ENCODE measurements around the gene ADARB1. TPM values are rescaled to one million over a fixed set of nuclear protein-coding genes. Genes with fewer than 3 reads are reported as not detected.

Gene ADARB1
- total RNA-seq, 1 donor, result 2.1 TPM

DNA sequence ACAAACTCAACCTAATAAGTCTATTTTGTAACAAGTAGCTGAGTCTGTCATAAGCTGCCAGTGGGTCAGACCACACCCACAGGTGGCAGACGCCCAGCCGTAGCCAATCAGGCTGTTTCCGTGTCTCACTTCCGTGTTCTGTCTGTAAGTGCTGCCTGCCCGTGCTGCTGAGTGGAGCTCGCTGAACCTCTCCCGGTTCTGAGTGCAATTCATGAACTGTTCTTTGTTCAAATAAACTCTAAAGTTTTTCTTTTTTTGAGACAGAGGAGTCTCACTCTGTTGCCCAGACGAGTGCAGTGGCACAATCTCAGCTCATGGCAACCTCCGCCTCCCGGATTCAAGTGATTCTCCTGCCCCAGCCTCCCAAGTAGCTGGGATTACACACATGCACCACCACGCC is 188.2 kb downstream of the ADARB1 start:
- no peak for TF ChIP-seq CTCF (IDR thresholded peaks at IDR 0.05; ENCODE audit: insufficient read depth, low read length)
- no peak for DNase-seq (ENCODE audit: low read depth)
- no peak overlapping the region for H3K4me3 ChIP-seq (ENCODE audit: low read depth, low read length)

- TF ChIP-seq CTCF (IDR thresholded peaks at IDR 0.05; ENCODE audit: insufficient read depth, low read length), result no peak
- no peak for DNase-seq (ENCODE audit: low read depth)
- no peak overlapping the region for H3K4me3 ChIP-seq (ENCODE audit: low read depth, low read length)
Measured at GRCh38 chr21:45263534-45263933, 189.2 kb downstream of the ADARB1 start.

DNA sequence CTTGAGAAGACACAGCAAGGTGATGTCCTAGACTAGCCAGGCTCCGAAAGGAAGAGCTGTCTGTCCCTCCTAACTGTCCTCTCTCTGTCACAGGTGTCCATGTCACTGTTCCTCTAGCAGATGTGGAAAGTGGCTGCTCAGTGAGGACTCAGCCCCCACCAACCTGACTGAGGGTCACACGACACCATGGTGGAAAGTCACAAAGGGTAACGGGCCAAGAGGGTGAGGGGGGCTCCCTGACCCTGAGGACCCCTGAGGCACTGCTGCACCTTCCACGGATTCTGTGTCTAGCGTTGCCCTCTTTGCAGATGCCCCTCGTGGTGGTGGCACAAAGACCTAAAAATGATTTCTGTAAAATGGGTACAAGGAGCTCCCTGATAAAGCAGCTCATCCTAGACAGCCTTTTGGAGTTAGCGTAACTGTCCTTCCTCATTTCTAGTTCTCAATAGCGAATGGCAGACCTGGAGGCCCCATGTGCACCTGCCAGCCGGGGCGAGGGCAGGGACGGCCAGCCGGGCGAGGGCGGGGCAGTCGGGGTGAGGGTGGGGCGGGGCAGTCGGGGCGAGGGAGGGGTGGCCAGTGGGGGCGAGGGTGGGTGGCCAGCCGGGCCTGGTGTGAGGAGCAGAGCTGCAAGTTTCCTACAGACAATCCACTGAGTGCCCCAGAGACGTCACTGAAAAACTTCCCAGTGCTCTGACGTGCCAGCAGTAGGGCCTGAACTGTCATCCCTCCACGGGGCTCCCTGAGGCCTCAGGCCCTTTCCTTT is 189.9 kb downstream of the ADARB1 start:
- no peak for TF ChIP-seq CTCF (IDR thresholded peaks at IDR 0.05; ENCODE audit: insufficient read depth, low read length)
- H3K4me3 ChIP-seq (ENCODE audit: low read depth, low read length), result no peak overlapping the region
- no peak for DNase-seq (ENCODE audit: low read depth)

GRCh38 chr21:45264912-45265515 is 190.6 kb downstream of the ADARB1 start:
- DNase-seq (ENCODE audit: low read depth), result no peak
- TF ChIP-seq CTCF (IDR thresholded peaks at IDR 0.05; ENCODE audit: insufficient read depth, low read length), result no peak
- no peak overlapping the region for H3K4me3 ChIP-seq (ENCODE audit: low read depth, low read length)

DNA sequence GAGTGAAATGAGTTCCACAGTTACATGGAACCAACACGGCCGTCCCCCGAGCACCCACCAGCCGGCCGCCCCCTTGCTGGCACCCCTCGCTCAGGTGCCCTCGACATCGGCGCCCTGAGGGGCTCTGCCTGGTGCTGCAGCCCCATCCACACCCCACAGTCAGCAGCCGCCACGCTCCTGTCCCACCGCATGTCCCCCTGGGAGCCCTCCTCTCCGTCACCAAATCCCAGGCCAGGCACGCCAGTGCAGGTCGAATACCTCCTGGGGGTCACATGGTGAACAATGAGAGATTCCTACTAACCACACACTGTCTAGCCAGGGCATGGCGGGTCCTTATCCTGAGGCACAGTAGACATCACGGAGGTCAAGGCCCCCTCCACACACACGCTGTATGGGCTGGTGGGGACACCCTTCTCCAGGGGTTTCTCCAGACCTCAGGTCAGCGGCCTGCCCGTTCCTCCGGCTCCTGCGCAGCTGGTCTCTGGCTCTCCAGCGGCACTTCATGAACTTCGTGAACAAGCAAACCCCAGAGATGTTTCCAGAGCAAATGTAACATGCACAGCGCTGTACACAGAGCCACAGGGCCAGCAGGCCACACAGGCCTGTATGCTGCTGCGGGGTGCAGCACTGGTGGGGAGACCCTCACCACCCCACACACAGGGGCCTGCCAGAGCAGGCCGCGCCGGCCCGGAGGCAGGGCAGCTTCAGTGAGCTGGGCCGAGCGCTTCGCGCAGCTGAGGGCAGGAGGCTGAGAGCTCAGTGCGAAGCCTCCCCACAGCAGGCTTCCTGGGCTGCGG is 191.5 kb downstream of the ADARB1 start:
- no peak for TF ChIP-seq CTCF (IDR thresholded peaks at IDR 0.05; ENCODE audit: insufficient read depth, low read length)
- no peak for DNase-seq (ENCODE audit: low read depth)
- no peak overlapping the region for H3K4me3 ChIP-seq (ENCODE audit: low read depth, low read length)

DNA sequence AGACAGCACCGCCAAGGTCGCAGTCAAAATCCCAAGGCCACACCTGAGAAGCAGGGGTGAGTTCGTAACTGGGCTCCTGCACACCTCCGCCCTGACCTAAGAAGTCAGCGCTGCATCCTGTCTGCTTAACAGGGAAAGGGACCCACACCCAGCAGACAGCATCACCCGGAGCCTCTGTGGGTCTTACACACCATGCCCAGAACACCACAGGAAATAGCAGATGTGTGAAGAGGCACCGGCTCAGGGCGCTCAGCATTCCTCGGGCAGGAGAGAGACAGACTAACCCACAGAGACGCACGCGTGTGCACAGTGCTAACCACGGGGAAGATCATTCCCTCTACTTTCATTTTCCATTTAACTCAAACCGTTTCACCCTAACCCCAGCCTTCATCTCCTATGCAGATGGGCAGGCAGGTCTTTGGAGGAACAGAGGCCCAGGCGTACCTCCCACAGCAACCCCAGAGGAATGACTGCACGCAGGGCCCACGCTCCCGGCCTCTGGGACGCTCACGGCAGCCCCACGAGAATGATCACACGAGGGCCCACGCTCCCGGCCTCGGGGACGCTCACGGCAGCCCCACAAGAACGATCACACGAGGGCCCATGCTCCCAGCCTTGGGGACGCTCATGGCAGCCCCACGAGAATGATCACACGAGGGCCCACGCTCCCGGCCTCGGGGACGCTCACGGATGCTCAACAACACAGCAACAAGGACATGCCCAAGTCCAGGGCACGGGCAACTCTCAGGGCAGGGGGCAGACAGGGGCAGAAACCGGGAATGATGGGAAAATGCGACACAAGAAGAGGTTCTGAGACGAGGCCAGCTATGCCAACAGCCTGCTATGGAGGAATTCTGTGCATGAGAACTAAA is 192.4 kb downstream of the ADARB1 start:
- DNase-seq (ENCODE audit: low read depth), result no peak
- no peak for TF ChIP-seq CTCF (IDR thresholded peaks at IDR 0.05; ENCODE audit: insufficient read depth, low read length)
- H3K4me3 ChIP-seq (ENCODE audit: low read depth, low read length), result no peak overlapping the region
